ENCODE measurements around the gene BMP2K.

GRCh38 chr4:78829296-78829695 lies 53.1 kb downstream of the BMP2K start:
- no peak for TF ChIP-seq POLR2AphosphoS5 (IDR thresholded peaks at IDR 0.05; ENCODE audit: low read depth, low read length)
- TF ChIP-seq CTCF (IDR thresholded peaks at IDR 0.05; ENCODE audit: control extremely low read depth in 1 of 3, insufficient read depth in 1 of 3, low read depth in 1 of 3, low read length in 3 of 3) = no peak
- TF ChIP-seq EZH2 (IDR thresholded peaks at IDR 0.05; ENCODE audit: low read depth, low read length, severe bottlenecking) = no peak
- TF ChIP-seq RXRA (IDR thresholded peaks at IDR 0.05; ENCODE audit: insufficient read depth, low read depth, low read length) = no peak
- no peak for TF ChIP-seq ATF3 (IDR thresholded peaks at IDR 0.05; ENCODE audit: insufficient read depth, low read depth, low read length)
- TF ChIP-seq KDM5A (IDR thresholded peaks at IDR 0.05; ENCODE audit: low read length) = no peak
- no peak for TF ChIP-seq RAD21 (IDR thresholded peaks at IDR 0.05 in 1 of 2, conservative IDR thresholded peaks at IDR 0.05 in 1 of 2; ENCODE audit: low read depth in 2 of 2, low read length in 2 of 2)
- no peak for TF ChIP-seq JUN (IDR thresholded peaks at IDR 0.05; ENCODE audit: low read depth, low read length)
- no peak for TF ChIP-seq POLR2A (IDR thresholded peaks at IDR 0.05; ENCODE audit: control extremely low read depth in 1 of 2, low read depth in 2 of 2, low read length in 2 of 2)
- TF ChIP-seq PHF8 (conservative IDR thresholded peaks at IDR 0.05; ENCODE audit: low read depth, low read length) = no peak
- TF ChIP-seq ATF2 (IDR thresholded peaks at IDR 0.05; ENCODE audit: low read length) = no peak
- no peak for TF ChIP-seq CEBPB (IDR thresholded peaks at IDR 0.05; ENCODE audit: low read depth, low read length)
